ENCODE data around the gene GRM5. TPM values are rescaled to one million over a fixed set of nuclear protein-coding genes. Genes with fewer than 3 reads are reported as not detected.
"Not testable (repeated sequence)": the region's sequence is repeated elsewhere in the genome, so short reads cannot be mapped to it uniquely, and the experiment has no call there.

Gene GRM5
- total RNA-seq, 2 donors from 2014 or later = 0.33 TPM; not detected in 1

GRCh38 chr11:88972210-88972609 lies 93.6 kb downstream of the GRM5 start:
- H3K4me1 ChIP-seq = no peaks in the 10 kb centered on the region
- intact Hi-C loops (cut with DNase I) = no loop called here
- H3K4me3 ChIP-seq = no peak overlapping the region
- TF ChIP-seq CTCF (IDR thresholded peaks at IDR 0.05) (no peak), POLR2A (IDR thresholded peaks at IDR 0.05) (no peak)
- H3K36me3 ChIP-seq (replicated peaks in 1 of 2; ENCODE audit: insufficient read depth in 1 of 2, low read depth in 2 of 2) = no peaks in the 10 kb centered on the region
- no peaks in the 10 kb centered on the region for H3K9me3 ChIP-seq
- H3K27me3 ChIP-seq = no peaks in the 10 kb centered on the region
- ATAC-seq (no peak), DNase-seq (no peak)
- no peak overlapping the region for H3K27ac ChIP-seq

- intact Hi-C loops (cut with DNase I) = not testable (repeated sequence)
Measured at GRCh38 chr11:88961621-88962020, 104.2 kb downstream of the GRM5 start.

GRCh38 chr11:88959857-88960256 lies 105.9 kb downstream of the GRM5 start:
- H3K9me3 ChIP-seq; H3K4me3 ChIP-seq; H3K27me3 ChIP-seq; H3K27ac ChIP-seq; DNase-seq; H3K36me3 ChIP-seq (replicated peaks in 1 of 2; ENCODE audit: insufficient read depth in 1 of 2, low read depth in 2 of 2); intact Hi-C loops (cut with DNase I); ATAC-seq; H3K4me1 ChIP-seq: not testable (repeated sequence)
- 60 to 78% methylated on average over 3 of the region's 3 CpGs for WGBS, 2 donors

More at GRCh38 chr11:88961621-88962020, 104.2 kb downstream of the GRM5 start:
- H3K4me3 ChIP-seq; H3K4me1 ChIP-seq; DNase-seq; H3K9me3 ChIP-seq; H3K36me3 ChIP-seq (replicated peaks in 1 of 2; ENCODE audit: insufficient read depth in 1 of 2, low read depth in 2 of 2); H3K27ac ChIP-seq; ATAC-seq; H3K27me3 ChIP-seq: not testable (repeated sequence)
- WGBS, 2 donors = 65 to 81% methylated on average over 2 of the region's 2 CpGs

GRCh38 chr11:88950975-88951374 lies 114.8 kb downstream of the GRM5 start:
- intact Hi-C loops (cut with DNase I) = no loop called here
- Histone ChIP-seq H3K27me3 (no peaks in the 10 kb centered on the region), H3K36me3 (replicated peaks in 1 of 2; ENCODE audit: insufficient read depth in 1 of 2, low read depth in 2 of 2) (no peaks in the 10 kb centered on the region), H3K4me1 (no peaks in the 10 kb centered on the region), H3K27ac (no peak overlapping the region), H3K4me3 (no peak overlapping the region), H3K9me3 (no peaks in the 10 kb centered on the region)
- ATAC-seq (no peak), DNase-seq (no peak)
- TF ChIP-seq POLR2A (IDR thresholded peaks at IDR 0.05) (no peak), CTCF (IDR thresholded peaks at IDR 0.05) (no peak)

- ATAC-seq; DNase-seq; H3K27ac ChIP-seq; H3K36me3 ChIP-seq (replicated peaks in 1 of 2; ENCODE audit: insufficient read depth in 1 of 2, low read depth in 2 of 2); H3K4me1 ChIP-seq; H3K4me3 ChIP-seq; H3K27me3 ChIP-seq; H3K9me3 ChIP-seq; intact Hi-C loops (cut with DNase I): not testable (repeated sequence)
Measured at GRCh38 chr11:88948908-88949307, 116.9 kb downstream of the GRM5 start.

- ATAC-seq; H3K4me1 ChIP-seq; H3K4me3 ChIP-seq; H3K27ac ChIP-seq; H3K36me3 ChIP-seq (replicated peaks in 1 of 2; ENCODE audit: insufficient read depth in 1 of 2, low read depth in 2 of 2); intact Hi-C loops (cut with DNase I); H3K9me3 ChIP-seq; DNase-seq; H3K27me3 ChIP-seq: not testable (repeated sequence)
- 61 to 76% methylated on average over 6 of the region's 6 CpGs for WGBS, 2 donors
Measured at GRCh38 chr11:88947843-88948572, 117.8 kb downstream of the GRM5 start.

- intact Hi-C loops (cut with DNase I); H3K27me3 ChIP-seq; H3K4me3 ChIP-seq; ATAC-seq; H3K36me3 ChIP-seq (replicated peaks in 1 of 2; ENCODE audit: insufficient read depth in 1 of 2, low read depth in 2 of 2); DNase-seq; H3K27ac ChIP-seq; H3K4me1 ChIP-seq; H3K9me3 ChIP-seq: not testable (repeated sequence)
- 3 to 9% methylated on average over 1 of the region's 1 CpG for WGBS, 2 donors
Measured at GRCh38 chr11:88929665-88930064, 136.1 kb downstream of the GRM5 start.

- ATAC-seq; H3K4me3 ChIP-seq; DNase-seq; intact Hi-C loops (cut with DNase I); H3K27ac ChIP-seq; H3K4me1 ChIP-seq; H3K9me3 ChIP-seq; H3K27me3 ChIP-seq; H3K36me3 ChIP-seq (replicated peaks in 1 of 2; ENCODE audit: insufficient read depth in 1 of 2, low read depth in 2 of 2): not testable (repeated sequence)
- 69 to 75% methylated on average over 1 of the region's 1 CpG for WGBS, 2 donors
Measured at GRCh38 chr11:88917065-88917464, 148.7 kb downstream of the GRM5 start.
